SJCRH30 (cell line): Measurements from ENCODE around the gene PLCD4. TPM values are rescaled to one million over a fixed set of nuclear protein-coding genes. Genes with fewer than 3 reads are reported as not detected.

ENCODE experiments used
- DNase-seq, 2 experiments: peaks; one replicate each; pipeline ENCODE4 v3.0.0-alpha.2; 2015 to 2020
- H3K27ac ChIP-seq: fragments of 250-450 bp; sonication (Bioruptor Pico); 2 replicates; pipeline ENCODE4 v1.5.1; 2020; ENCODE audit warnings: mild to moderate bottlenecking, moderate library complexity
- H3K27me3 ChIP-seq: fragments of 250-450 bp; sonication (Bioruptor Pico); 2 replicates; pipeline ENCODE4 v1.5.1; 2020; ENCODE audit warnings: mild to moderate bottlenecking, moderate library complexity
- H3K36me3 ChIP-seq: fragments of 250-450 bp; sonication (Bioruptor Pico); 2 replicates; pipeline ENCODE4 v1.5.1; 2020; ENCODE audit warnings: mild to moderate bottlenecking, moderate library complexity
- H3K4me1 ChIP-seq: fragments of 250-450 bp; sonication (Bioruptor Pico); 2 replicates; pipeline ENCODE4 v1.5.1; 2020; ENCODE audit warnings: mild to moderate bottlenecking, moderate library complexity
- H3K4me3 ChIP-seq: fragments of 250-450 bp; sonication (Bioruptor Pico); 2 replicates; pipeline ENCODE4 v1.5.1; 2020; ENCODE audit warnings: mild to moderate bottlenecking, moderate library complexity
- H3K9me3 ChIP-seq: fragments of 250-450 bp; sonication (Bioruptor Pico); replicated peaks from 2 replicates; pipeline ENCODE4 v1.5.1; 2020; ENCODE audit warnings: mild to moderate bottlenecking, moderate library complexity
- total RNA-seq: library from RNA; depleted of rRNA; stranded (reverse); fragments of >200 nt; shearing (Covaris generic); gene quantifications from 2 replicates; pipeline ENCODE4 v1.2.3, GENCODE V29; 2014

PLCD4 gene
- total RNA-seq, 1 experiment from 2014 or later: 0.75 TPM

DNA sequence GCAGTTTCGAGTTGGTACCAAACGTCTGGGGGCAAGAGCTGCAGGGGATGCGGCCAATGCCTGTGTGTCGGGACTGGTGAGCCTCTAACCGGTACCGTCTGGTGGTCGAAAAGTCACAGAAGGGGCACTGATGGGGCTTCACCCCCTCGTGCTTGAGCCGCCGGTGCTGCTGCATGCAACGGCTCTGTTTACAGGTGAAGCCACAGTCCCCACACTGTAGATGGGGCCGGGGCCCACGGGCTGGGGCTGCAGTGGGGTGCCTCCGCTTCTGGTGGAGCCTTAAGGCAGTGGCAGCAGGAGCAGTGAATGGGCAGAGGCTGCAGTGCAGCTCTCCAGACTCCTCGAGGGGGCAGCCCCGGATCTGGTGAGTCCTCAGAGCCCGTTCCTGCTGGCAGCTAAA is 35.1 kb downstream of the PLCD4 start:
- Histone ChIP-seq H3K27ac (no peak overlapping the region), H3K4me3 (no peak overlapping the region), H3K27me3 (no peaks in the 10 kb centered on the region), H3K4me1 (no peaks in the 10 kb centered on the region), H3K9me3 (no peaks in the 10 kb centered on the region), H3K36me3 (peaks cover 49% of the 10 kb centered on the region)
- no peak for DNase-seq

DNA sequence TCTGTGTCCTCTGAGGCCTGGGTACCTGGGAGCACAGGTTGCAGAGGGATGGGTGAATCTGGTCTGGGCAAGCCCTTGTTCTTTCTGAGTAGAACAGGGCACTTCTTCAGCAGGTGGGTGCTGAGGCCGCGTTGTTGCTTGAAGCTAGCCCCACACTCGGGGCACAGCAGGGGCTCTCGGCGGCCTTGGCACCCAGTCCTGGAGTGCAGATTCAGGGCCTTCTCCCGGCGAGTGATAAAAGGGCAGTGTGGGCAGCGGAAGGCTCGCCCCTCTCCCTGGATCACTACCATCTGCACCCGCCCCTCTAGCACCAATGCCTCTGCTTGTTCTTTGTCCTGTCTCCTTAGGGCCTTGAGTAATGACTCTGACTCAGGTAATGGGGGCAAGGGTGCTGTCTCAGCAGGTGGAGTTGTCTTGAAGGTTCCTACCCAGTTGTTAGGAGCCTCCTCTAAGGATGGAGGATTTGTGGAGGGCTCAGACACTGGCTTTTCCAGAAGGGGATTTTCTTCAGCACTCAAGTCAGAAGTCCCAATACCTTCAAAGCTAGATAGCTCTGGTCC is 36.1 kb downstream of the PLCD4 start:
- H3K9me3 ChIP-seq: no peaks in the 10 kb centered on the region
- DNase-seq: no peak
- H3K27me3 ChIP-seq: no peaks in the 10 kb centered on the region
- no peaks in the 10 kb centered on the region for H3K4me1 ChIP-seq
- H3K27ac ChIP-seq: no peak overlapping the region
- H3K36me3 ChIP-seq: peaks cover 50% of the 10 kb centered on the region
- no peak overlapping the region for H3K4me3 ChIP-seq

DNA sequence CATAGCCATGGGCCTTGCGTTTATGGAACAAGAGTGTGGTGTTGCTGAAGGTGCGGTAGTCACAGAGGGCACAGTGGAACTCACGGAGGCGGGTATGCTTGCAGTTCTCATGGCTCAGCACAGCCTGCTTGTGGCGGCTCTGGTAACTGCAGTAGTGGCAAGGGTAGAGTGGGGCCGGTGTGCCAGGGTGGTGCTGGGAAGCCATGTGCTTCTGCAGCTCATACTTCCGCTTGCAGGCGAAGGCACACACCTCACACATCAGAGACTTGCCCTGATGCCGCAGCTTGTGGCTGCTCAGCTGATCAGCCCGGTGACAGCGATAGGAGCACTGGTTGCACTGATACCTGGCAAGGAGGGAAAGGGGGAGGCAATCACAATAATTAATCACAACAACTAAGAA is 37.0 kb downstream of the PLCD4 start:
- H3K4me1 ChIP-seq: no peaks in the 10 kb centered on the region
- peaks cover 49% of the 10 kb centered on the region for H3K36me3 ChIP-seq
- DNase-seq: no peak
- H3K9me3 ChIP-seq: no peaks in the 10 kb centered on the region
- H3K27ac ChIP-seq: no peak overlapping the region
- H3K4me3 ChIP-seq: no peak overlapping the region
- H3K27me3 ChIP-seq: no peaks in the 10 kb centered on the region

DNA sequence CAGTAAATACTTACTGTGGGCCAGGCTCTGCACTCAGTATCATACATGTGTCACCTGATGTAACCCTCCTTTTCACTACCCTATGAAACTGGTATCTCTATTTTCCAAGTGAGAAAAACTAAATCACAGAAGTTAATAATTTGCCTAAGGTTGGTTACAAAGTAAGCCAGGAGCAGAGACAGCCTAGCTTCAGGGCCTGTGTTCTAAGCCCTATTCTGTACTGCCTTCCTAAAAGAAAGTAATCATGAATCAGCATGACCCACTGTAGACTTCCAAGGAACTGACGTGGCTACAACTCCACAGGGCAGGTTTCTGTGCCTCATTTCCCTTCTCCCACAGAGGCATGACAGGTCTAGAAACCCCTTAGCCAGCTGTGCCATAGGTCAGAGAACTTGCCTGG is 37.4 kb downstream of the PLCD4 start:
- Histone ChIP-seq H3K4me1 (no peaks in the 10 kb centered on the region), H3K4me3 (no peak overlapping the region), H3K27ac (no peak overlapping the region), H3K36me3 (peaks cover 49% of the 10 kb centered on the region), H3K27me3 (no peaks in the 10 kb centered on the region), H3K9me3 (no peaks in the 10 kb centered on the region)
- DNase-seq: no peak

DNA sequence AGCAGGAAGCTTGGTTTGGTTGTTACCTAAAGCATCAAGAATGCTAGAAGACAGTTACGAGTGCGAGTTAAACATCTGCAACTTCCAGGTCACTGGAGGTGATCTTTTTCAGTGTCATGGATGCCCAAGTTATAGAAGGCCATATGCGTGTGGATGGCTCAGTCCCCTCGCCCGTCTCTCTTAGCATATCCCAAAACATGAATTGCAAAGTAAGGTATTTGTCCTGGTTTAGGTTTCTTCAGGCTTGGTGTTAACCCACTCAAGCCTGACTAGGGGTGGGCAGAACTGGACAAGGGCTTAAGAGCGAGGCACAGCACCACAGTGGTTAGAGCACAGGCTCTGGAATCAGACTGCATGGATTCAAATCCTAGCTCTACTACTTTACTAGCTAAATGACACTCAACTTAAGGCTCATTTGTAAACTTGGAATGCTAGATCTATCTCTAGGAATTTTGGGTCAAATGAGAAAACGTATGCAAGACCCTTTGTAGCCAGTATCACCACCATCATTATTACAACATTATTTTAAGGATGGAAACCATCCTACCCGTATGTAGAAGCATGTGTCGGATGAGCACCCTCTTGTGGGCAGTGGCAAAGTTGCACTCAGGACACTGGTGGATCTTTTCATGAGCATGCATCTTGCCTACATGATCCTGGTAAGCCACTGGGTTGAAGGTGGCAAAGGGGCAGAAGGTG is 40.5 kb downstream of the PLCD4 start:
- peak; percentile 49 to 81 for DNase-seq
- H3K27me3 ChIP-seq: no peaks in the 10 kb centered on the region
- H3K4me1 ChIP-seq: no peaks in the 10 kb centered on the region
- H3K36me3 ChIP-seq: peaks cover 51% of the 10 kb centered on the region
- no peaks in the 10 kb centered on the region for H3K9me3 ChIP-seq
- no peak overlapping the region for H3K27ac ChIP-seq
- no peak overlapping the region for H3K4me3 ChIP-seq

DNA sequence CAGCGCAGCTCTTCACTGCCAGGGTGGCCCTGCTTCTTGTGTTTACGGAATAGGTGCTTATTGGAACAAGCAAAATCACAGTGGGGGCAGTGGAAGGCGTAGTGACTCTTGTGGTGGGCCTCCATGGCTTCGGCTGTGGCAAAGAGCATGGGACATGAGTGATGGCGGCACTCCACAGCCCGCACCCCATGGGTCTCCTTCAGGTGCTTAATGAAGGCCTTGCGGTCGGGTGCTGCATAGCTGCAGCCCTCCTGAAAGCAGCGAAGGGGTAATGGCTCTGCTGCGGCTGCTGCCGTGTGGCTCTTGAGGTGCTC is 41.0 kb downstream of the PLCD4 start:
- H3K27me3 ChIP-seq: no peaks in the 10 kb centered on the region
- no peak overlapping the region for H3K4me3 ChIP-seq
- H3K9me3 ChIP-seq: no peaks in the 10 kb centered on the region
- H3K4me1 ChIP-seq: no peaks in the 10 kb centered on the region
- H3K36me3 ChIP-seq: peaks cover 55% of the 10 kb centered on the region
- DNase-seq: no peak
- no peak overlapping the region for H3K27ac ChIP-seq

DNA sequence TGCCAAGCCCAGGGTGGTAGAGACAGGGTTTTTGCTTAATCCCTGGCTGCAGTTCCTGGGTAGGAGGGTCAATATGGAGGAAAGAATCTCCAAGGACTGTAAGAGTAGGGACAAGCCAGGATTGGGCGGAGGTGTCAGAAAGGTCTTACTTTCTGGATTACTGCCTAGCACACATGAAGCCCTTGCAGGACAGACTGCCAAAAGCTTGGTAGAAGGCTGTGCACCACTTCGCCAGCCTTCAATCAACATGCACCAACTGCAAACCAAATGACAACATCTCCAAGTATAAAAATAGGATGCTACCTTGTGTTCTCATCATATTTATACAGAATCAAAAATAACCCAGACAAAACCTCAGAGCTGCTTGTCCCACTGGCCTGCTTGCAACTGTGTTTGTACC is 48.1 kb downstream of the PLCD4 start:
- DNase-seq: no peak
- no peak overlapping the region for H3K27ac ChIP-seq
- no peaks in the 10 kb centered on the region for H3K9me3 ChIP-seq
- peaks cover 25% of the 10 kb centered on the region; the same call in 1 of the 2 replicates for H3K36me3 ChIP-seq
- no peaks in the 10 kb centered on the region for H3K4me1 ChIP-seq
- H3K4me3 ChIP-seq: no peak overlapping the region
- H3K27me3 ChIP-seq: no peaks in the 10 kb centered on the region

DNA sequence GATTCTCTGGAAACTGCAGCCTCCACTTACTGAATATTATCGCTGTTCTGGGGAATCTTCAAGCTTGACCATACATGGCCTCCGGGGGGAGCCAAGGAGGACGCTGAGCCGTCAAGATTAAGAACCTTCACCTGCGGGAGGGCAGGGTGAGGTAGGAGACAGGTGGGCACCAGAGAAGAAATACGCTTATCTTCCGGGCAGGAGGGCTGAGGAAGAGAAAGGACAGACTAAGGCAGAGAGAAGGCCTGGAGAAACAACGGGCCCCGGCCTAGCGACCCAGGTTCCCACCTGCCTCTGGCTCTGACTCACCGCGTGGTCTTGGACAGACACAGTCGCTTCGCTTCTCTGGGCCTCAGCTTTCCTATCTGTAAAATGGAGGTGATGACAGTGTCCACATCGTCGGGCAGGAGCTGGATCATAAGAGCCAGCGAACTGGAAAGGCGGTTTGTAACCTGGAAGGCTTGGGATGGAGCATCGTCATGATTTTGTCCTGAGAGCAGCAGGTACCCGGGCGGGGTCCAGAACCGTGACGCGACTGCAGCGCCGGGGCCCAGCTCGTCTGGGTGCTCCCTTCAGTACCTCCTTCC is 51.1 kb downstream of the PLCD4 start:
- Histone ChIP-seq H3K27ac (peak overlapping the region; percentile 48), H3K36me3 (peaks cover 10% of the 10 kb centered on the region)

DNA sequence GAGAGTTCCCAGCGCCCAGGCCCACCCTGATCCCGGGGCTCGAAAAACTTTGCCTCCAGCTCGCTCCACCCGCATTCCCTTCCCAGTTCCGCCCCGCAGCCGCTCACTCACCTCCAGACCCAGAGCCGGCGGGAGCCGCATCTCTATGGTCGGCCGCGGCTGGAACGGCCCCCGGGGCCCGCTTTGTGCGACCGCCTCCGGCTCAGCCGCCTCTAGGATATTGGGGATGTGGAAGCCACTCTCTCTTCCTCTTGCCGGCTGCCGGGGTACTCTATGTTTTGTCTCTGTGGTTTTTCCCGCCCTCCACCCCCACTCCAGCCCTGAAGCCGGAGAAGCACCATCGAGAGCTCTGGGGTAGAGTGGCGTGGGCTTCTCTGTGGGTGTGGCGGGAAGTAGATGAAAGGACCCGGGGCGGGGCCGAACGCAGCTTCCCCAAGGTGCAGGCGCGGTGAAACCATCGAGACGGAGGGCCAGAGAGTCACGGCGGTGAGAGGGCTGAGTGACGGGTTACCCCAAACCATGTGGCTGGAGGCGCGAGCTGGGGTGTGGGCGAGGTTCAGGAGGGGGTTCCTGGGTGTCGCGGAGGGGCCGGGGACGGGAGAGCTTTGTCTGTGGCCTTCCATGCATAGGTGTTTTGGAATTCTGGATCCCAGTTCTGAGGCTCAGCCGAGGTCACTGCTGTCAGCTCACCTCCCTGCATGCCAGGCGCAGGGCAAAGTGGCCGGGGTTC is 51.7 kb downstream of the PLCD4 start, which contains the start of the genes BCS1L and ZNF142:
Gene BCS1L (plus strand): TSS at position 426 of the 730 bp plus-strand sequence. CDS start 1,305 bp downstream, outside the sequence.
Gene ZNF142 (minus strand): TSS at position 366 of the 730 bp plus-strand sequence. CDS start 3,194 bp downstream, outside the sequence.
- peak; percentile 92 to 93 for DNase-seq
- peak within 1 kb of the TSS; percentile 48 for H3K27ac ChIP-seq
- no peaks in the 10 kb centered on the region for H3K9me3 ChIP-seq

More for the DNA sequence above, 51.1 kb downstream of the PLCD4 start:
- H3K4me3 ChIP-seq: peak overlapping the region; percentile 74
- DNase-seq: peak; percentile 32 to 49
- H3K27me3 ChIP-seq: no peaks in the 10 kb centered on the region
- H3K4me1 ChIP-seq: no peaks in the 10 kb centered on the region
- no peaks in the 10 kb centered on the region for H3K9me3 ChIP-seq

DNA sequence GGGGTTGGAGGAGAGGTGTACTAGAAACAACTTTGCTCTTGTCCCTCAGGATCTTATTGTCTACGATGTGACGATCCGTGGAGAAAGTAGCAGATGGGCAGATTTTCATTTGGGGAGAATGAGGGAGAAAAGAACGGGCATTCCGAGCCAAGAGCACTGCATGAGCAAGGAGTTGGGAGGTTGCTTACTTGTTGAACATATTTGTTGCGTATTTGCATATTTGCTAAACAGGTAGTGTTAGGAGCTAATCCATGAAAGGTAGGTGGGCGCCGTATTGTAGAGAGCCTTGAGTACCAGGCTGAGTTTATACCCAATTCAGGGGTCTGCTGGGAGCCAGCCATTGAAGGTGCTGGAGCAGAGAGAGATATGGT is 52.3 kb downstream of the PLCD4 start:
- peaks cover 16% of the 10 kb centered on the region for H3K36me3 ChIP-seq
- H3K4me1 ChIP-seq: no peaks in the 10 kb centered on the region
- H3K9me3 ChIP-seq: no peaks in the 10 kb centered on the region
- peak overlapping the region; percentile 48; the same call in 1 of the 2 replicates for H3K27ac ChIP-seq
- H3K27me3 ChIP-seq: no peaks in the 10 kb centered on the region
- H3K4me3 ChIP-seq: peak overlapping the region; percentile 74
- DNase-seq: no peak

More for the DNA sequence above, 51.7 kb downstream of the PLCD4 start, which contains the start of the genes BCS1L and ZNF142:
- H3K4me3 ChIP-seq: peak within 1 kb of the TSS; percentile 74
- peaks cover 14% of the 10 kb centered on the region for H3K36me3 ChIP-seq
- H3K4me1 ChIP-seq: no peaks in the 10 kb centered on the region
- H3K27me3 ChIP-seq: no peaks in the 10 kb centered on the region

DNA sequence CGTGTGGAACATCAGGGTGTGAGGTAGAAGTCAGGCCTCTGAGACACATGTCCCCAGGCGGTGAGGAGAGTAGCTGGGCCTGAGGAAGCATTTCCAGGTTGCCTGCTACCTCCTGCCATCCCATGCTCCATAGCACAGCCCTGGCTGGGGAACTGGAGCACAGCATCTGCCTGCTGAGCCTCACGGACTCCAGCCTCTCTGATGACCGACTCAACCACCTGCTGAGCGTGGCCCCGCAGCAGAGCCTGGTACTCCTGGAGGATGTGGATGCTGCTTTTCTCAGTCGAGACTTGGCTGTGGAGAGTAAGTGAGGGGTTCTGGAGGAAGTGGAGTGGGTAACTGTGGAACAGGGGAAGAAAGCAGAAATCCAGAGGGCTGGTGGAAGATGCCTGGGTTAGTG is 54.7 kb downstream of the PLCD4 start:
- peaks cover 25% of the 10 kb centered on the region for H3K36me3 ChIP-seq
- H3K9me3 ChIP-seq: no peaks in the 10 kb centered on the region
- no peaks in the 10 kb centered on the region for H3K4me1 ChIP-seq
- H3K27me3 ChIP-seq: no peaks in the 10 kb centered on the region
- no peak for DNase-seq
- no peak overlapping the region for H3K27ac ChIP-seq
- H3K4me3 ChIP-seq: no peak overlapping the region

DNA sequence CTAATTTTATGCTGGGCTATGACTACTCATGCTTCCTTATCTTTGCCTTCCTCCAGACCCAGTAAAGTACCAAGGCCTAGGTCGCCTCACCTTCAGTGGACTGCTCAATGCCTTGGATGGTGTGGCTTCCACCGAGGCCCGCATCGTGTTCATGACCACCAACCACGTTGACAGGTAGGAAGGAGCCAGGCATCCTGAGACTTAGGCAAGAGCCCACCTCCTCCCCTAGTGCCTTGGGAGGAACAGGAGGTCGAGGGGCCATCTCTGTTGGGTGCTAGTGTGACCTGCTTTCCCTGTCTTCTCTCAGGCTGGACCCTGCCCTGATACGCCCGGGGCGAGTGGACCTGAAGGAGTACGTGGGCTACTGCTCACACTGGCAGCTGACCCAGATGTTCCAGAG is 55.1 kb downstream of the PLCD4 start:
- no peak overlapping the region for H3K4me3 ChIP-seq
- no peaks in the 10 kb centered on the region for H3K27me3 ChIP-seq
- H3K36me3 ChIP-seq: peaks cover 22% of the 10 kb centered on the region
- no peak overlapping the region for H3K27ac ChIP-seq
- DNase-seq: no peak
- H3K9me3 ChIP-seq: no peaks in the 10 kb centered on the region
- no peaks in the 10 kb centered on the region for H3K4me1 ChIP-seq

DNA sequence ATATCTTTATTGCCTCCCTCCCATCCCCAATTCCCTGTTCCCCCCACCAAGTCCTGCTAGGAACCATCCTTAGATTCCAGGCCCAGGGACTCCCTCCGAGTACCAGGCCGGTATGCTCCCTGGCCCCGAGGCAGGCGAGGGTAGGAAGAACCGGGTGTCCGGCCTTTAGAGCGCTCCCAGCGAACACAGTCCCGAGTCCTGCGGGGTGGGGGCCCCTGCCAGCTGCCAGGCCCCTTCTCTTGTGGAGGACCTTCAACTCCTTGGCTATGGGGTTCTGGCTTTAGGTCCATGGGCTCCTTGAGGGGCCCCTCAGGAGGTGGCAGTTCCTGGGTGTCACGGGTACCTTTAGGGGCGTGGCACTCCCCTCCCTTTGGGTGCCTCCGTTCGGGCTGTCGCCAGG is 56.2 kb downstream of the PLCD4 start:
- Histone ChIP-seq H3K27ac (no peak overlapping the region), H3K9me3 (no peaks in the 10 kb centered on the region), H3K27me3 (no peaks in the 10 kb centered on the region), H3K4me3 (no peak overlapping the region), H3K4me1 (no peaks in the 10 kb centered on the region), H3K36me3 (peaks cover 21% of the 10 kb centered on the region)
- no peak for DNase-seq

DNA sequence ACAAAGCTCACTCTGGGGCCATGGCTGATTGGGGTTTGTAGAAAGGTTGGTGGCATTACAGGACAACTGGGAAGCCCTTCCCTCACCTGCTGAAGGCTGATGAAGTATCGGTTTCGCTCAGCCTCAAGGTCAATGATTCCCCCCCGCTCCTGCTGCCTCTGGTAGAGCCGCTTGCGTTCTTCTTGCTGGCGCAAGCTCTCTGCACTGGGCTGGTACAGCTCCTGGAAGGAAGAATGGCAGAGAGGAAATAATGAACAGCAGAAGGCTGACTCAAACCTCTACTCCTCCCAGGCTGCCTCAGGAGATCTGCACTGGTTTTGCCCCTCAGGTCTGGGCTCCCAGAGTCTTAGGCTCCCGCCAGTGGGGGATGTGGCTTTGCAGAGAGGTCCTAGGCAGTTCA is 57.0 kb downstream of the PLCD4 start:
- peaks cover 21% of the 10 kb centered on the region for H3K36me3 ChIP-seq
- no peak overlapping the region for H3K4me3 ChIP-seq
- no peaks in the 10 kb centered on the region for H3K4me1 ChIP-seq

DNA sequence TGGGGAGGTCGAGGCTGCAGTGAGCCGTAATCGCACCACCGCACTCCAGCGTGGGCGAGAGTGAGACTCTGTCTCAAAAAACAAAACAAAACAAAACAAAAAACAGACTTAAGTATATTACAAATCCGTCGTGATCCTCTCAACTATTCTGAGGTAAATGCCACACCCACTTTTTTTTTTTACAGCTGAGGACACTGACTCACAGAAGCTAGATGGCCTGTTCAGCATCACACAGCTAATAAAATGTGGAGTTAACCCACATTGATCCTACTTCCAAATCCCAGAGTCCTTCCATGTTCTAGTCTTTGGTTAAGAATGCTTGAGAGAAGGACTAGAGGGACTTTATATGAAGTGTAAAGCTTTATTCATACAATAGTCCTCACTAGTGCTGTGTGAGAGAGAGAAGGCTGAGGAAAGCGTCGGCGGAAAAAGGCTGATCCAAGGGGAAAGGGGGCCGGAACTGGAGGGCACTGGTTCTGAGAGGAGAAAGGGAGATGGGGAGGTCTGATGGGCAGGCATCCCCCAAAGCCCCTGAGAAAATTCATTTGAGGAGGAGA is 63.5 kb downstream of the PLCD4 start:
- H3K27ac ChIP-seq: peak overlapping the region; percentile 76
- H3K4me1 ChIP-seq: peaks cover 6% of the 10 kb centered on the region
- DNase-seq: no peak
- H3K27me3 ChIP-seq: no peaks in the 10 kb centered on the region
- peak overlapping the region; percentile 70 for H3K4me3 ChIP-seq
- H3K36me3 ChIP-seq: peaks cover 4% of the 10 kb centered on the region
- H3K9me3 ChIP-seq: no peaks in the 10 kb centered on the region

More for the DNA sequence above, 57.0 kb downstream of the PLCD4 start:
- no peak overlapping the region for H3K27ac ChIP-seq
- no peaks in the 10 kb centered on the region for H3K27me3 ChIP-seq
- DNase-seq: no peak
- no peaks in the 10 kb centered on the region for H3K9me3 ChIP-seq
